Activated naive CD8-positive, alpha-beta T cell treated with anti-CD3 and anti-CD28 coated beads, Interleukin-2, amount 10 ng/mL, durations not matched to agents 7 days and 5 days (primary cell): ENCODE results near the gene SH3PXD2B. TPM values are rescaled to one million over a fixed set of nuclear protein-coding genes. Genes with fewer than 3 reads are reported as not detected.
"Not testable (repeated sequence)": the region's sequence is repeated elsewhere in the genome, so short reads cannot be mapped to it uniquely, and the experiment has no call there.

Source experiments
- ATAC-seq: fragments of 150-1000 bp; cut with Tn5 transposase; one replicate; pipeline ENCODE4 v1.10.0; 2021; ENCODE audit warnings: low read depth, moderate library complexity
- POLR2A ChIA-PET: fragments of 350-600 bp; sonication (Branson Sonifier 250); formaldehyde crosslinking; loops from one replicate; lab custom pipeline; 2021; ENCODE audit warnings: antibody characterized with exemption; lab: Charles Lee
- DNase-seq: peaks from one replicate; pipeline ENCODE4 v3.0.0; 2021
- H3K27ac Mint-ChIP-seq: one replicate; pipeline ENCODE4 v1.8.0; 2022; ENCODE audit warnings: mild to moderate bottlenecking, mixed read lengths
- H3K27me3 Mint-ChIP-seq: one replicate; pipeline ENCODE4 v1.8.0; 2022; ENCODE audit warnings: mild to moderate bottlenecking, moderate library complexity, mixed read lengths
- H3K36me3 Mint-ChIP-seq: one replicate; pipeline ENCODE4 v1.8.0; 2021; ENCODE audit warnings: mild to moderate bottlenecking, mixed read lengths
- H3K4me1 Mint-ChIP-seq: one replicate; pipeline ENCODE4 v1.8.0; 2021; ENCODE audit warnings: mixed read lengths
- H3K4me3 Mint-ChIP-seq: one replicate; pipeline ENCODE4 v1.8.0; 2022; ENCODE audit warnings: mild to moderate bottlenecking, moderate library complexity, mixed read lengths
- H3K9me3 Mint-ChIP-seq: one replicate; pipeline ENCODE4 v1.8.0; 2021; ENCODE audit warnings: mixed read lengths
- total RNA-seq, 2 experiments: library from RNA; stranded (reverse); gene quantifications; one replicate each; pipeline ENCODE4 v1.2.3, GENCODE V29; 2021

The SH3PXD2B gene
- total RNA-seq, 2 experiments from 2014 or later: 0.28 to 0.42 TPM

DNA sequence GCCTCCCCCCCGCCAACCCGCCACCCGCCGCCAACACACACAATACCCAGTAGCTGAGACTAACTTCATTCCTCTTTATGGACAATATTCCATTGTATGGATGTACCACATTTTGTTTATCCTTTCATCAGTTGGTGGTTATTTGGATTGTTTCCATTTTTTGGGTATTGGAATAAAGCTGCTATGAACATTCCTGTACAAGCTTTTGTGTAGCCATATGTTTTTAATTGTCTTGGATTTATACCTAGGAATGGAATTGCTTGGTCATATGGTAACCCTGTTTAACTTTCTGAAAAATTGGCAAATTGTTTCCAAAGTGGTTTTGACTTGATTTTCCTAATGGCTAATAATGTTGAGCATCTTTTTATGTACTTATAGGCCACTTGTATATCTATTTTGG lies 165.9 kb downstream of the SH3PXD2B start:
- H3K4me3 Mint-ChIP-seq: no peak overlapping the region
- H3K4me1 Mint-ChIP-seq: peaks cover 6% of the 10 kb centered on the region
- DNase-seq (no peak), ATAC-seq (no peak)
- H3K27me3 Mint-ChIP-seq: peaks cover 22% of the 10 kb centered on the region
- no peaks in the 10 kb centered on the region for H3K36me3 Mint-ChIP-seq
- H3K27ac Mint-ChIP-seq: no peak overlapping the region
- POLR2A ChIA-PET: interaction anchor here (0.7 kb wide), 1 partner anchor 133 kb away, joined by 5 read pairs; no protein-coding TSS in a partner anchor
- H3K9me3 Mint-ChIP-seq: no peaks in the 10 kb centered on the region

DNA sequence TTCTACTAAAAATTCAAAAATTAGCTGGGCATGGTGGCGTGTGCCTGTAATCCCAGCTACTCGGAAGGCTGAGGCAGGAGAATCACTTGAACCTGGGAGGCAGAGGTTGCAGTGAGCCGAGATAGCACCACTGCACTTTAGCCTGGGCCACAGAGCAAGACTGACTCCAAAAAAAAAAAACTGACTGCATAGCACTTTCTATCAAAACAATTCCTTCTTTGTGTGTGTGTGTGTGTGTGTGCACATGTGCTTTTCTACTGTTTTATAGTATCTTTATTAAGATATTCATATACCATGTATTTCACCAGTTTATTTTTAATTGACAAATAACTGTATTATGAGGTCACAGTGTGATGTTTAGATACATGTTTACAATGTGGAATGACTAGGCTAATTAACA lies 167.2 kb downstream of the SH3PXD2B start:
- H3K4me3 Mint-ChIP-seq, H3K4me1 Mint-ChIP-seq, H3K36me3 Mint-ChIP-seq, DNase-seq, H3K9me3 Mint-ChIP-seq, ATAC-seq, POLR2A ChIA-PET, H3K27ac Mint-ChIP-seq: not testable (repeated sequence)
- H3K27me3 Mint-ChIP-seq: peaks cover 21% of the 10 kb centered on the region

DNA sequence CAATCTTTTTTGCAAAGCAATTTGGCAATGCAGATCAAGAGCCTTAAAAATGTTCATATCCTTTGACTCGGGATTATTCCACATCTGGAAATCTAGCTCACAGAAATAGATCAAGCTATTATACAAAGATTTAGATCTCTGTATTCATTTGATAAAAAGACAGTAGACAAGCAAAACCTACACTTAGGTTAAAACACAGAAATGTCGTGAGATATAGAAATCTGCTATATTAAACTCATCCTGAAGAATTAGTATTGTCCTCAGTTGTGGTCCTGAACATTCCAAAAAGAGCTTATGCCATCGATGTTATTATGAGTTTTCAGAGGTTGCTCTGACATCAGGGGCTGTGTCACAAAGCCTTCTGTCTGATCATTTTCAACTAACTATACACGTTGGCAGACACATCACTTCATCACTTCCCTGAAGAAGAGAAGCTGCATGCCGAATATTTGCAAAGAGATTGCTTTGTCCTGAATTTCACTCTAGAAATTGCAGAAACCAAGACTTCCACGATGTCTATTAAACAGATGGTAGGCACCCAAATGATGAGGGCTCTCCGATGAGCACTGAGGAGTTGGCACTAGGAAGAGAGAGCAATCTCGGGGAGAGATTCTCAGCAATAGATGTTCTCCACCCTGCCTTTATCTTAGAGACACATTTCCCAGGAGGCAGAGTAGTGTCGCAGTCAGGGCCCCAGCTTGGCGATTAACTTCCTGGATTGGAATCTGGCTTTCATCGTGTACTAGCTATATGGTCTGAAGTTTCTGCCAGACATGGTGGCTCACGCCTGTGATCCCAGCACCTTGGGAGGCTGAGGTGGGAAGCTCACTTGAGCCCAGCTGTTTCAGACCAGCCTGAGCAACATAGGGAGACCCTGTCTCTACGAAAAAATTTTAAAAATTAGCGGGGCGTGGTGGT lies 168.8 kb downstream of the SH3PXD2B start:
- Mint-ChIP-seq H3K9me3 (no peaks in the 10 kb centered on the region), H3K4me1 (peaks cover 16% of the 10 kb centered on the region), H3K4me3 (peak overlapping the region; percentile 82), H3K36me3 (peaks cover 3% of the 10 kb centered on the region), H3K27ac (no peak overlapping the region), H3K27me3 (peaks cover 17% of the 10 kb centered on the region)
- POLR2A ChIA-PET: interaction anchor here (0.6 to 1.1 kb wide), 2 partner anchors 88 to 110 kb away, joined by 5 to 6 read pairs; no protein-coding TSS in a partner anchor
- ATAC-seq (no peak), DNase-seq (no peak)

DNA sequence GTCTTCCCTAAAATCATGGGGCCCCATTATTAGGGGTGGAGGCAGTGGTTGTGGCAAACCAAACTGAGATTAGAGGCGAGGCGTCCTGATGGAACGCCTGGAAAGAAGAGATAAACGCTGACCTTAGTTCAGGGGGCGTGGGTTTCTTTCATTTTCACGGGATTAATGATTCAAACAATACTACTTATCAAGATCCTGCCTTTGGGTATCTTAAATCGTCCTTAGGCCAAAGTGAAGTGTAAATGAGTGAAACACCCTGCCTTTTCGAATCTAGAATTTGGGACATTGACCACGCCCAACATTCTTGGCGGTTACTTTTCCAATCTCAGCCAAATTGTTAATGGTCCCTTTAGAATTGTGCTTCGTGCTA lies 169.7 kb downstream of the SH3PXD2B start:
- ATAC-seq (no peak), DNase-seq (no peak)
- peaks cover 3% of the 10 kb centered on the region for H3K36me3 Mint-ChIP-seq
- H3K9me3 Mint-ChIP-seq: no peaks in the 10 kb centered on the region
- H3K4me1 Mint-ChIP-seq: peaks cover 16% of the 10 kb centered on the region
- H3K27me3 Mint-ChIP-seq: peaks cover 13% of the 10 kb centered on the region
- POLR2A ChIA-PET: interaction anchor here (0.6 to 1.1 kb wide), 2 partner anchors 87 to 109 kb away, joined by 5 to 6 read pairs; no protein-coding TSS in a partner anchor
- peak overlapping the region; percentile 82 for H3K4me3 Mint-ChIP-seq
- H3K27ac Mint-ChIP-seq: peak overlapping the region; percentile 71

DNA sequence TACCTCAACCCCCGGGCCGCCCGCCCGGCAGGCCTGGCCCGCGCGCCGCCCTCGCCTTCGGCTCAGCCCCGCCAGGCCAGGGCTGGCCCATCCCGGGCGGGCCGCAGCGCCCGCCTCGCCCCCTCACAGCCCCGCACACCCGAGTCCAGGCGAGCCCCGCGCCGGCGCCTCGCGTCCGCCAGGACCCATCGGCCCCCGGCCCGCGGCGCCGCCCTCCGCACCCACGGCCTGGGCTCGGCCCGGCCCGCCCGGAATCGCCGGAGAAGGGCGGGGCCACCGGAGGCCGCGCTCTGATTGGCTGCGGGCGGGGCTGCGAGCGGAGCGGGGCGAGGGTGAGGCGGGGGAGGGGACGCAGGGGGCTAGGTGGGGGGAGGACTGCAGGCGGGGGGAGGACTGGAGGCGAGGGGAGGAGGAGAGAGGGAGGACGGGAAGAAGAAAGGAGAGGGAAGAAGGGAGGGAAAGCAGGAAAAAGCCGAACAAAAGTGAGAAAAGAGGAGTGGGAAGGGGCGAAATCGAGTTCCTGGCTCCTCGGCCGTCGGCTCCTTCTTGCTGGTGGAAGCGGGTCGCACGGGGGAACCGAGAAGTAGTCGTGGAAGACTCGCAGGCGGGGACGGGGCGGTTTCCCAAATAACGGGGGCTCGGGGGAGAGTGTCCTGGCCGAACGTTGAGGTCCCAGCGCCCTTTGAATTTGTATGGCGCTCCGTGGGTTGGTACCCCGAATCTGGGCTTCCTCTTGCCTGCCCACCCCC lies 170.3 kb downstream of the SH3PXD2B start:
- Mint-ChIP-seq H3K4me3 (peak overlapping the region; percentile 82), H3K36me3 (peaks cover 3% of the 10 kb centered on the region)

DNA sequence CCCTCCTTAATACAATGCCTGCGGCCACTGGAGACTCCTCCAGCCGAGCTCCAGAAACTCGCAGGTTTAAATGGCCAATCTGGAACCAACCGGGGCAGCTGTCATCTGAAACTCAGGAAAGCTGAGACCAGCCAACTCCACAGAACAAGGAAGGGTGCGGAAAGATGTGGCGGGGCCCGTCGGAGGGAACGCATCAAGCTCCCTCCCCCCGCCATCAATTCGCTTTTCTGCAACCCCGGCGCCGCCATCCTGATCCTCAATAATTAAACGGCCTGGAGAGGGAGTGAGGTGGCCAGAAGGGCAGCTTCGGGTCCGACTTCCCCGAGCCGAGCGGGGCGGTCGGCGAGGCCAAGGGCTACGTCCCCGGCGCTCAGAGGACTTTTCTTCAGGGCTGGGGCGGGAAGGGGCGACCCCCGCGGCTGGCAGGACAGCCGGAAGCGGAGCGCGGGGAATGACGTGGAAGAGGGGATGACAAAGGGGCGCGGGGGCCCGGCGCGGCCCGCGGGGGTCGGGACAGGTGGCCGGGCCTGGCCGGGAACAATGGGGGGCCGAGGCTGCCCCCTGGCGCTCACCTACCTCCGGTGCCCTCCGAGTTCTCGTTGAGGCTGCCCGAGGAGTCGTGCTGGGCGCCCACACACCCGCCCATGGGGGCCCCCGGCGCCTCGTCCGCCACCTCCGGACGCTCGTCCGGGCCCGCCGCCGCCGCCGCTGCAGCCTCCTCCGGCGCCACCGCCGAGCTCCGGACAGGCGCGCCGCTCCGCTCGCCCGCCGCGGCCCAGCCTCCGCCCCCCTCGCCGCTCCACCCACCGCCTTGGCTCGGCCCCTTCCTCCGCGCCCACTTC lies 171.1 kb downstream of the SH3PXD2B start, which contains the start of gene UBTD2:
UBTD2 (minus strand) TSS at position 745 of the 842 bp plus-strand sequence; CDS start at position 646, 99 bp downstream.
- POLR2A ChIA-PET: interaction anchor here (1.0 to 1.6 kb wide), 6 partner anchors 10 to 276 kb away, joined by 3 to 7 read pairs (median 4); no protein-coding TSS in a partner anchor
- ATAC-seq (peak; percentile 88), DNase-seq (peak; percentile 88)
- peak within 1 kb of the TSS; percentile 77 for H3K27ac Mint-ChIP-seq
- H3K4me1 Mint-ChIP-seq: peaks cover 16% of the 10 kb centered on the region
- H3K27me3 Mint-ChIP-seq: peaks cover 13% of the 10 kb centered on the region
- peaks cover 5% of the 10 kb centered on the region for H3K36me3 Mint-ChIP-seq
- peak within 1 kb of the TSS; percentile 91 for H3K4me3 Mint-ChIP-seq
- no peaks in the 10 kb centered on the region for H3K9me3 Mint-ChIP-seq

More for the DNA sequence above, 170.3 kb downstream of the SH3PXD2B start:
- POLR2A ChIA-PET: interaction anchor here (1.1 to 1.6 kb wide), 5 partner anchors 9 to 277 kb away, joined by 3 to 7 read pairs (median 5); no protein-coding TSS in a partner anchor
- Mint-ChIP-seq H3K27me3 (peaks cover 13% of the 10 kb centered on the region), H3K9me3 (no peaks in the 10 kb centered on the region), H3K4me1 (peaks cover 16% of the 10 kb centered on the region), H3K27ac (peak overlapping the region; percentile 71)
- DNase-seq: peak; percentile 90
- peak; percentile 91 for ATAC-seq

DNA sequence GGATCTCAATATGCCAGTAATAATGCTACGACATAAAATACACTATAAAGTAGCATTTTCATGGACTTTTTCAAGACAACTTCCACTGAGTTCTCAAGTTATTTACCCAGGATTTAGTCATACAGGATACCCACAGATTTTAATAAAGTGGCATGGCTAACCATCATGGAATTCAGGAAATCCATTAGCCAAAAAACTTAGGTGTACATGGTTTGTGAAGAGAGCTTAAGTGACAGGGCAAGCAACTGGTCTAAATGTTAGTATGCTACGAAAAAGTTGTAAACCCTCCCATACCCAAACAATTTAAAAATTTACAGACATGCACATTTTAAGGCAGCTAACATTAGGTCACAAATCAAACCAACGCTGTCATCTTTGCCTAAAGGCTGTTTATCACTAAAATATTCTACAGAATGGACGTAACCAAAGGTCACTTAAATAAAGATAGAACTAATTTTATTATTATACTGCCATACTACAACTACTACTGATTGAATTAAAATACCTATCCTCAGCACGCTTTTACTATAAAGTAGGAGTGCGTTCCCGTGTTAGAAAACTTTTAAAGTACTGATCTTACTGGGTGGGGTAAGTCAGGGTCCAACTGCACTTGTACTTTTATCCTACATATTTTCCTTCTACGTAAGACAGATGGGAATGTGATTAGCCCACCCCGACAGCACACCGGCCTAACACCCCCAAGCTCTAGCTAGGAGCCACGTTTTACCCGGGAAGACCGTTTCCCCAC lies 171.9 kb downstream of the SH3PXD2B start:
- Mint-ChIP-seq H3K4me1 (peaks cover 16% of the 10 kb centered on the region), H3K36me3 (peaks cover 13% of the 10 kb centered on the region), H3K4me3 (peak overlapping the region; percentile 91), H3K27me3 (peaks cover 13% of the 10 kb centered on the region), H3K27ac (peak overlapping the region; percentile 77), H3K9me3 (no peaks in the 10 kb centered on the region)
- POLR2A ChIA-PET: interaction anchor here (1.0 to 1.6 kb wide), 6 partner anchors 11 to 275 kb away, joined by 3 to 7 read pairs (median 4); no protein-coding TSS in a partner anchor
- DNase-seq (no peak), ATAC-seq (no peak)

DNA sequence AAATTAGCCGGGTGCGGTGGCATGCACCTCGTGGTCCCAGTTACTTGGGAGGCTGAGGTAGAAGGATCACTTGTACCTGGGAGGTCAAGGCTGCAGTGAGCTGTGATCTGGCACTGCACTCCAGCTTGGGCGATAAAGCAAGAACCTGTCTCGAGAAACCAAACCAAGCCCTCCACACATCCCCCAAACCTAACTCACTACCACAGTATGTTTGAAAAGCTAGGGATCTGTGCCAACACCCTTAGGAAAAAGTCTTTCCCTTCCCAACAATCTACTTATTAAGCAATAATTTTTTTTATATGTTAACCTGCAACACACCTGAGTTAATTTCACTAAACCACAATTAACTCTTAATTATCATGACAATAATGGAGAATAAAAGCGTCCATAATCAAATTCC lies 173.0 kb downstream of the SH3PXD2B start:
- Mint-ChIP-seq H3K4me3 (no peak overlapping the region), H3K27me3 (peaks cover 13% of the 10 kb centered on the region)

DNA sequence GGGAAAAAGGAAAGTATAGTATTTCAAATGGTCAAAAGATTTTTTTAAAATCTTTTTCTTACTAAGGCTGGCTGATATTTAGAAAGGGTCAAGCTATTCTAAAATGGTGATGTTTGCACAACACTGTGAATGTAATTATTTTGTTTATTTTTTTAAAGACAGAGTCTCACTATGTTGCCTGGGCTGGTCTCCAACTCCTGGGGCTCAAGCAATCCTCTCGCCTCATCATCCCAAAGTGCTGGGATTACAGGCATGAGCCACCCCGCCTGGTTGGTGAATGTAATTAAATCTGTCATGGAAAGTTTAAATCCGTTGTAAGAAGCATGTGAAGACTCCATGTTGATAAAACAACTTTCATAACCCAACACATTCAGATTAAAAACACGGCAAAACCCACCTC lies 173.4 kb downstream of the SH3PXD2B start:
- H3K4me3 Mint-ChIP-seq: no peak overlapping the region
- H3K36me3 Mint-ChIP-seq: peaks cover 22% of the 10 kb centered on the region
- peaks cover 10% of the 10 kb centered on the region for H3K27me3 Mint-ChIP-seq
- ATAC-seq: no peak
- H3K27ac Mint-ChIP-seq: no peak overlapping the region
- peaks cover 18% of the 10 kb centered on the region for H3K4me1 Mint-ChIP-seq
- no peak for DNase-seq
- no peaks in the 10 kb centered on the region for H3K9me3 Mint-ChIP-seq
- POLR2A ChIA-PET: no interaction called here

More for the DNA sequence above, 173.0 kb downstream of the SH3PXD2B start:
- POLR2A ChIA-PET: no interaction called here
- Mint-ChIP-seq H3K36me3 (peaks cover 20% of the 10 kb centered on the region), H3K9me3 (no peaks in the 10 kb centered on the region), H3K27ac (no peak overlapping the region), H3K4me1 (peaks cover 16% of the 10 kb centered on the region)
- DNase-seq (no peak), ATAC-seq (no peak)

DNA sequence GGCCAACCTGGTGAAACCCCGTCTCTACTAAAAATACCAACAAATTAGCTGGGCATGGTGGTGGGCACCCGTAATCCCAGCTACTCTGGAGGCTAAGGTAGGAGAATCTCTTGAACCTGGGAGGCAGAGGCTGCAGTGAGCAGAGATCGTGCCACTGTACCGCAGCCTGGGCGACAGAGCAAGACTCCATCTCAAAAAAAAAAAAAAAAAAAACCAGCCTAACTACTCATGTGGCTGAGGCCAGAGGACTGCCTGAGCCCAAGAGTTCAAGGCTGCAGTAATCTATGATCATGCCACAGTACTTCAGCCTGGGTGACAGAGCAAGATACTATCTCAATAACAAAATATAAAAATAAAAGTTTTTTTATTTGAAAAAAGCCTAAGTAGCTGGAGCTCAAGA lies 174.0 kb downstream of the SH3PXD2B start:
- DNase-seq: no peak
- Mint-ChIP-seq H3K4me1 (peaks cover 23% of the 10 kb centered on the region), H3K36me3 (peaks cover 27% of the 10 kb centered on the region), H3K27me3 (peaks cover 4% of the 10 kb centered on the region), H3K4me3 (no peak overlapping the region), H3K27ac (no peak overlapping the region), H3K9me3 (no peaks in the 10 kb centered on the region)
- POLR2A ChIA-PET: interaction anchor here (0.7 kb wide), 1 partner anchor 273 kb away, joined by 3 read pairs; the partner anchor contains the start of gene FBXW11
- no peak for ATAC-seq

DNA sequence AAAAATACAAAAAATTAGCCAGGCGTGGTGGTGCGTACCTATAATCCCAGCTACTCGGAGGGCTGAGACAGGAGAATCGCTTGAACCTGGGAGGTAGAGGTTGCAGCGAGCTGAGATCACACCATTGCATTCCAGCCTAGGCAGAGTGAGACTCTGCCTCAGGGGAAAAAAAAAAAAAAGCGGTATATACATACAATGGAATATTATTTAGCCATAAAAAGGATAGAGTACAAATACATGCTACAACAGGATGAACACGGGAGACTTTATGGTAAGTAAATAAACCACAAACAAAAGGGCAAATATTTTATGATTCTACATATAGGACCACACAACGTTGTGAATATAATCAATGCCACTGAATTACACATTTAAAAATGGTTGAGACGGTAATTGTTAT lies 176.0 kb downstream of the SH3PXD2B start:
- POLR2A ChIA-PET: no interaction called here

DNA sequence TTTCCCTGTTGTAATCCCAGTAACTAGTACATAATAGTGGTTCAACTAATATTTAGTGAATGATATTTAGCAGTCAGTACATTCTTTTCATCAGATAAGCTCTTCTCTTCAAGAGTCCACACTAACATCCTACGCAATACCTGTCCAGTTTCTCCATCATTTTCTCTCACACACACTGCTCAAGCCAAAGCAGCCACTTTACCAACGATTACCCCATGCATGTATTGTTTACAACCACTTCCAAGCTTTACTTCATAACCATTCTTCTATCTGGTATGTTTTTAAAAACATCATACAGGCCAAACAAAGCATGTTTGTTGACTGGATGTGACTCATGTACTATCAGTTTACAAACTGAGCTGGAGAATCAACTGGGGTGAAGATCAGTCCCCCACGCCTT lies 178.1 kb downstream of the SH3PXD2B start:
- peaks cover 35% of the 10 kb centered on the region for H3K36me3 Mint-ChIP-seq
- ATAC-seq: no peak
- peaks cover 15% of the 10 kb centered on the region for H3K4me1 Mint-ChIP-seq
- H3K9me3 Mint-ChIP-seq: no peaks in the 10 kb centered on the region
- POLR2A ChIA-PET: no interaction called here
- H3K4me3 Mint-ChIP-seq: no peak overlapping the region
- no peaks in the 10 kb centered on the region for H3K27me3 Mint-ChIP-seq
- DNase-seq: no peak
- no peak overlapping the region for H3K27ac Mint-ChIP-seq

More for the DNA sequence above, 176.0 kb downstream of the SH3PXD2B start:
- Mint-ChIP-seq H3K27ac (no peak overlapping the region), H3K4me1 (peaks cover 24% of the 10 kb centered on the region), H3K27me3 (no peaks in the 10 kb centered on the region), H3K36me3 (peaks cover 36% of the 10 kb centered on the region), H3K9me3 (no peaks in the 10 kb centered on the region), H3K4me3 (no peak overlapping the region)
- ATAC-seq (no peak), DNase-seq (no peak)
